HUDEP-2 (cell line): ENCODE results near the gene IL4R.
"Not testable (repeated sequence)": the region's sequence is repeated elsewhere in the genome, so short reads cannot be mapped to it uniquely, and the experiment has no call there.

Experiments
- DNase-seq, 76 experiments: peaks; one replicate each; lab custom pipeline; 2025; ENCODE audit not compliant: unreplicated experiment in 76 of 76; lab: John Stamatoyannopoulos, UW

Gene IL4R

DNA sequence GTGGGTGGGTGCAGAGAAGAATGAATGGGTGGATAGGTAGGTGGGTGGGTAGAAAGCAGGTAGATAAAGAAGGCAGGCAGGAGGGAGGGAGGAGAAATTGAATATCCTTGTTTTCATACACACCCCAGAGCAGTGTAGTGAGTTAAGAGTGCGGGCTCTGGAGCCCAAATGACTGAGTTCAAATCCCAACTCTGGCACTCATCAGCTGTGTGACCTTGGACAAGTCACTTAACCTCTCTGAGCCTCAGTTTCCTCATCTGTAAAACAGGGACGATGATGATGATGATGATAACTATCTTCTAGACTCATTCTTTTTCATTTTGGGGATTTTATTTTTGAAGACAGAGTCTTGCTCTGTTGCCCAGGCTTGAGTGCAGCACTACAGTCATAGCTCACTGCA is 86.2 kb downstream of the IL4R start:
- no peak for DNase-seq

DNA sequence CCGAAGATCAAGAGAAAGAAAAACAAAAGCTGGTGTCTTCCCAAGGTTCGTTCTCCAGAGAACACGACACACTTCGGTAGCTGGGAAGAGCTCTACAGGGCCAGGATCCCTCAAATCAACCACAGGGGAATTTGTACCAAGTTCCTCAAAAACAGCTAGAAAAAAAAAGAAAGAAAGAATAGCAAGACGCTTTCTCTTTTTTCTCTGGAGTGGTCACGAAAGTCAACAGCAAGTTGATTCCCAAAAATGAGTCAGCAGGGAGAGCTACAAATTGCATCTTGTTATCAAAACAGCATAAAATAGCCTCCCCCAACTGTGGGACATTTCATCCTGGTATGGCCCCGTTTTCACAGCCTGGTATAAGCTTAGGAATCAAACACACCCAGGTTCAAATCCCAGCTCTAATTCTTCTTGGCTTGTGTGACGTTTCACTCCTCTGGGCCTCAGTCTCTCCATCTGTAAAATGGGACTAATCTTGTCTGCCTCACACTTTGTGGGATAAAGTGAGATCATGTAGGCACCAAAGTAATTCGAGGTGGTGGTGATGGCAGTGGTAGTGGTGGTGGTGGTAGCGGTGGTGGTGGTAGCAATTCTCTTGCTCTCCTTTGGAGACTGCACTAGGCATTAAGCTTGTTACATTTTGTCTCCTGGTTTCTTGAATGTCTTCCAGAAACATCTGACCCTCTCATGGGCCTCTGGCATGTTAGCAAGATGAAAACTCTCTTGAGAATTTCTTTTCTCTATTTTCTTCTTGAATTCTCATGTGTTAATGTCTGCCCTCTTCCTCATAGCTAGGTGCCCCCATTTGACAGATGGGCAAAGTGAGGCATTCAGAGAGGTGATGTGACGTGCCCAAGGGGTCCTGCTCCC is 87.2 kb downstream of the IL4R start:
- DNase-seq, result no peak

DNA sequence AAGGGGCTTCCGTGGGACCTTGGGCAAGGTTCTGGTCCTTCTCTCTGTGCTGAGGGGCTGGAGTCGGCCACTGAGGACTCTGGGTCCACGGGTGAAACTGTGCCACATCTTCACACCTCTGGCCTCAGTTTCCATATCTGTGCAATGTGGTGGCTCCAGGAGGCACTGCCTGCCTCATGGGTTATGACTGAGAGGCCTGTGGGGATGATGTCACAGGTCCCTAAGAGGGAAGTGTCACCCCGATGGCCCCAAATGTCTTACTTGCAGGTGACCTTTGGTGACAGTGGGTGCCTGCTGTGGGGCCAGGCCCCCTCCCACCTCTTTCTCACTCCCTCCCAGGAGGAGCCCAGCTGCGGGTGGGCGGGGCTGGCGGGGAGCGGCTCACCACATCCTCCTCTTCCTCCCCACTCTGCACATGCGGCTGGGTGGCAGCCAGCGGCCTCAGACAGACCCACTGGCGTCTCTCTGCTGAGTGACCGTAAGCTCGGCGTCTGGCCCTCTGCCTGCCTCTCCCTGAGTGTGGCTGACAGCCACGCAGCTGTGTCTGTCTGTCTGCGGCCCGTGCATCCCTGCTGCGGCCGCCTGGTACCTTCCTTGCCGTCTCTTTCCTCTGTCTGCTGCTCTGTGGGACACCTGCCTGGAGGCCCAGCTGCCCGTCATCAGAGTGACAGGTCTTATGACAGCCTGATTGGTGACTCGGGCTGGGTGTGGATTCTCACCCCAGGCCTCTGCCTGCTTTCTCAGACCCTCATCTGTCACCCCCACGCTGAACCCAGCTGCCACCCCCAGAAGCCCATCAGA is 88.2 kb downstream of the IL4R start, which contains the start of gene IL21R:
IL21R (plus strand) TSS at position 407 of the 801 bp plus-strand sequence. CDS start 27,898 bp downstream, outside the sequence.
- DNase-seq, result peak in 5 of 76 experiments; percentile 6 to 16 (median 12)

DNA sequence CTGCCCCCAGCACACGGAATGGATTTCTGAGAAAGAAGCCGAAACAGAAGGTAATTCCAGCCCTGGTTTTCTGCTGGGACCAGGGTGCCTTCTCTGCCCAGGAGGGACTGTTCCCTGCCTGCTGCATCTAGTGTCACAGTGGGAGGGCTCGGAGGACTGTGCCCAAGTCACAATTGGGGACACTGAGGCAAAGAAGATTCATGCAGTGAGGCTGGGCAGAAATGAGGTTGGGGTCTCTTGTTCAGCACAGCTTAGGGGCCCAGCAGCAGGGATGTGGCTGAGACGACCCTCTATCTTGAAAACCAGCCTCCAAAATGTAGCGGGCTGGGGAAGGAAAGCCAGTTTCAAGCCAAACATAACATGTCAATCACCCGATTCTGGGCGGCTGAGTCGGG is 88.8 kb downstream of the IL4R start:
- DNase-seq, result no peak

- no peak for DNase-seq
Measured at GRCh38 chr16:27402964-27403600, 89.3 kb downstream of the IL4R start.

DNA sequence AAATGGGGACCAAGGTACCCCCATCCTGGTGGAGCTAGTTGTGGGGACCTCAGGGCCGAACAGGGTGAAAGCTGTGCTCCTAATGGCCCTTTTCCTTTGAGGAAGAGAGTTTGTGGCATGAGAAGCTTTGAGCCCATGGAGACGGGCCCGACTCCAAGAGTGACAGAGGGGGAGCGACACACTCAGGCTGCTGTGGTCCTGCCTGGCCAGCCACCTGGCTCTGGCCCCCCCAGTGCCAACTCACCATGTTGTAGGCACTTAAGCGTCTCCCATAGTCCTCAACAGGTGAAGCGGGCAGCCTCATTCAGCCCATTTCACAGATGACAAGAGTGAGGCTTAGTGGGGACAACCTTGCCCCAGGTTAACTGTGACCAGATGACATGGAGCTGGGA is 89.8 kb downstream of the IL4R start:
- no peak for DNase-seq

- DNase-seq, result no peak
Measured at GRCh38 chr16:27404163-27404823, 90.5 kb downstream of the IL4R start.

GRCh38 chr16:27405546-27406451 is 92.0 kb downstream of the IL4R start:
- no peak for DNase-seq

DNA sequence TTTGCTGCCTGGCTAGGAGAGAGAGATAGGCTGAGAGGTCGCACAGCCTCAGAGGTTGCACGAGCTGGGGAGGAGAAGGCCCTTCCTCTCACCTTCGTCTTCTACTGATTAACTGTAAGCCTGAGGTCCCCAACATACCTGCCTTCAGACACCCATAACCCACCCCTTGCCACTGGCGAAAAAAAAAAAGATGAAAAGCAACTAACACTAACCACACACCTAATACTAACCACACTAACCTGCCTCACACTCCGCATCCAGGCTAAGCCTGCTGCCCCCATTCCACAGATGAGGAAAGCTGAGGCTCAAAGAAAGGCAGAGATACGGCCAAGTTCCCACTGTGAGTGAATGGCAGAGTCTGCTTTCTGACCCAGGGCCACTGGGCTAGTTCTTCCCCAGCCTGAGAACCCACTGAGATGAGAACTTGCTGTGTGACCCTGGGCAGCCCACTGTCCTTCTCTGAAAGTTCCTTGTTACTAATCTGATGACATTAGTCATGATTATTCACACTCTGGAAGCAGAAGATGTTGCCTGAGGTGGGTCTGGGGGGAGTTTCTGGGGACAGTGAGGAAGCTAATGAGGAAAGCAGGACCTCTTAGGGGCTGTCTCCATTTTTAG is 92.8 kb downstream of the IL4R start:
- no peak for DNase-seq

DNA sequence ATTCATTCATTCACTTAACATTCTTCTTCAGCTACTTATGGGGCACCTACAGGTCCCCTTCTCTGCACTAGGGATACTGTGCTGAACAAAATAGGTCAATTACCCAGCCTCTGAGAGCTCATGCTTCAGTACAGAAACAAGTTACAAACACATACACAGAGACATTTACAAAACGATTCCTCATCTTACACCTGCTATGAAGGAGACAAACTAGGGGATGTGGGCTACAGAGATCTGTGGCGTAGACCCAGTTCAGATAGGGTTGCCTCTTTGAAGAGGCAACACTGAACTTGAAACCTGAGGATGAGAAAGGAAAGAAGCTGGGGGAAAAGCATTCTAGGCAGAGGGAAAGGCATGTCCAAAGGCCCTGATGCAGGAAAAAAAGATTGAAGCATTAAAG is 93.4 kb downstream of the IL4R start:
- DNase-seq, result no peak

GRCh38 chr16:27408012-27408601 is 94.3 kb downstream of the IL4R start:
- DNase-seq, result peak in 5 of 76 experiments; percentile 9 to 19 (median 14)

DNA sequence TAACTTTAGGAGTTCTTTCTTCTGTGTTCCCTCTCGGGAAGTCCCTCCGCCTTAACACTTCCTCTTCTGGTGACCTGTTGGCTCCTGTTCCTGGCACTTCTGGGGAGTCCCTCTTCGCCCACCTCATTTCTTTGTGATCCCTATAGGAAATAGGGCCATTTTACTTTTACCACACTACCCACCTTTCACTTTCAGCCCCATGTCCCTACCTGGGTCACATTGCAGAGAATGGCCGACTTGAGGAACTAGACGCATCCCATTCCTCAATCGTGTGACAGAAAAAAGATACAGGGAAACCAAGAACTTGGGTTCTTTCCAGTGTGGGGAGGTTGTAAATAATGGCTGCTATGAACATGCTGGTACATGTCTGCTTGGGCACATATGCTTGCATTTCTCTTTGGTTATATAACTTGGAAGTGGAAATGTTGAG is 94.8 kb downstream of the IL4R start:
- DNase-seq, result no peak

DNA sequence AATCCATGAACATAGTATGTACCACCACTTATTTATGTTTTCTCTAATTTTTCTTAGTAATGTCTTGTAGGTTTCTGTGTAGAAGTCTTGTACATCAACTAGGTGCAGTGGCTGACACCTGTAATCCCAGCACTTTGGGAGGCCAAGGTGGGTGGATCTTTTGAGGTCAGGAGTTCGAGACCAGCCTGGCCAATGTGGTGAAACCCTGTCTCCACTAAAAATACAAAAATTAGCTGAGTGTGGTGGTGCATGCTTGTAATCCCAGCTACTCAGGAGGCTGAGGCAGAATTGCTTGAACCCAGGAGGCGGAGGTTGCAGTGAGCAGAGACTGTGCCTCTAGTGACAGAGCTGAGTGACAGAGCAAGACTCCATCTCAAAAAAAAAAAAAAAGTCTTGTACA is 96.2 kb downstream of the IL4R start:
- DNase-seq, result not testable (repeated sequence)

DNA sequence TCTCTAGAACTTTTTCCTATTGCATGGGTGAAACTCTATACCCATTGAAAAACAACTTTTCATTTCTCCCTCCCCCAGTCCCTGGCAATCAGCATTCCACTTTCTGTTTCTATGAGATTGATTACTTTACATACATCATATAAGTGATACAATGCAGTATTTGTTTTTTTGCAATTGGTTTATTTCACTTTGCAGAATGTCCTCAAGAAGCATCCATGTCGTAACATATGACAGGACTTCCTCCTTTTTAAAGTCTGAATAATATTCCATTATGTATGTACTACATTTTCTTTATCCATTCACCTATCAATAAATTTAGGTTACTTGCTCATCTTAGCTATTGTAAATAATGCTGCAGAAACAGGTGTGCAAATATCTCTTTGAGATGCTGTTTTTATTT is 97.0 kb downstream of the IL4R start:
- DNase-seq, result no peak

- no peak for DNase-seq
Measured at GRCh38 chr16:27413956-27414355, 100.2 kb downstream of the IL4R start.
